LNCAP (cell line): Measurements from ENCODE around the gene KDM2B.

Experiments
- TF ChIP-seq, protein P1 (sequence below): fragments of 450-650 bp; IDR thresholded peaks from 2 replicates; pipeline ENCODE4 v1.5.1; 2017; ENCODE audit warnings: mild to moderate bottlenecking

Gene KDM2B

GRCh38 chr12:121579981-121580868 is 598 bp downstream of the KDM2B start:
- TF ChIP-seq, protein P1, sequence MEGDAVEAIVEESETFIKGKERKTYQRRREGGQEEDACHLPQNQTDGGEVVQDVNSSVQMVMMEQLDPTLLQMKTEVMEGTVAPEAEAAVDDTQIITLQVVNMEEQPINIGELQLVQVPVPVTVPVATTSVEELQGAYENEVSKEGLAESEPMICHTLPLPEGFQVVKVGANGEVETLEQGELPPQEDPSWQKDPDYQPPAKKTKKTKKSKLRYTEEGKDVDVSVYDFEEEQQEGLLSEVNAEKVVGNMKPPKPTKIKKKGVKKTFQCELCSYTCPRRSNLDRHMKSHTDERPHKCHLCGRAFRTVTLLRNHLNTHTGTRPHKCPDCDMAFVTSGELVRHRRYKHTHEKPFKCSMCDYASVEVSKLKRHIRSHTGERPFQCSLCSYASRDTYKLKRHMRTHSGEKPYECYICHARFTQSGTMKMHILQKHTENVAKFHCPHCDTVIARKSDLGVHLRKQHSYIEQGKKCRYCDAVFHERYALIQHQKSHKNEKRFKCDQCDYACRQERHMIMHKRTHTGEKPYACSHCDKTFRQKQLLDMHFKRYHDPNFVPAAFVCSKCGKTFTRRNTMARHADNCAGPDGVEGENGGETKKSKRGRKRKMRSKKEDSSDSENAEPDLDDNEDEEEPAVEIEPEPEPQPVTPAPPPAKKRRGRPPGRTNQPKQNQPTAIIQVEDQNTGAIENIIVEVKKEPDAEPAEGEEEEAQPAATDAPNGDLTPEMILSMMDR, result no peak

DNA sequence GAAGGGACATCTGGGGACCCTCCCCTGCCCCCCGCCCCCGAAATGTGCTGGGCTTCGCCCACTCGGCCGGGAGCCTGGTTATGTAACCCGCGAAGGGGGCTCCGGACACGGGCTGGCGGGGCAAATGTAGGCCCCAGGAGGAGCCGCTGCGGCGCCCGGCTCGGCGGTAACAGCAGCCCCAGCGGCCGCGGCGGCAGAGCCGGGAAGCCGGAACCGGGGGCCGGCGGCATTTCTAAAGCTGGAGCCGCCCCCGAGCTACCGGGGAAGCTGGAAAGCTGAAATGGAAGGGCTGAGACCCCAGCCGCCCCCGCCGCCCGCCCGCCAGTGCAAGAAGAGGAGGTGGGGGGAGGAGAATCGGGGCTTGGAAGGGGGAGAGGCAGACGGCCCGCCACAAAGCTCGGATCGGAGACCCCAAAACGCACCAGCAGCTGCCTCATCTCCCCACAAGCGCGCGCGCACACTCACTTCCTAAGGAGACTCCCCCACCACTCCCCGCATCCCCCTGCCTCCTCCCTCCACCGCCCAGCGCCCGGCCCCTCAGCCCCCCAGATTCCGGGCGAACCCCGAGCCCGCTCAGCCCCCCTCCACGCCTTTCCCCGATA is 1.5 kb downstream of the KDM2B start:
- TF ChIP-seq, protein P1, result no peak

- TF ChIP-seq, protein P1, result no peak
Observed at GRCh38 chr12:121578230-121579189, 2.3 kb downstream of the KDM2B start.

DNA sequence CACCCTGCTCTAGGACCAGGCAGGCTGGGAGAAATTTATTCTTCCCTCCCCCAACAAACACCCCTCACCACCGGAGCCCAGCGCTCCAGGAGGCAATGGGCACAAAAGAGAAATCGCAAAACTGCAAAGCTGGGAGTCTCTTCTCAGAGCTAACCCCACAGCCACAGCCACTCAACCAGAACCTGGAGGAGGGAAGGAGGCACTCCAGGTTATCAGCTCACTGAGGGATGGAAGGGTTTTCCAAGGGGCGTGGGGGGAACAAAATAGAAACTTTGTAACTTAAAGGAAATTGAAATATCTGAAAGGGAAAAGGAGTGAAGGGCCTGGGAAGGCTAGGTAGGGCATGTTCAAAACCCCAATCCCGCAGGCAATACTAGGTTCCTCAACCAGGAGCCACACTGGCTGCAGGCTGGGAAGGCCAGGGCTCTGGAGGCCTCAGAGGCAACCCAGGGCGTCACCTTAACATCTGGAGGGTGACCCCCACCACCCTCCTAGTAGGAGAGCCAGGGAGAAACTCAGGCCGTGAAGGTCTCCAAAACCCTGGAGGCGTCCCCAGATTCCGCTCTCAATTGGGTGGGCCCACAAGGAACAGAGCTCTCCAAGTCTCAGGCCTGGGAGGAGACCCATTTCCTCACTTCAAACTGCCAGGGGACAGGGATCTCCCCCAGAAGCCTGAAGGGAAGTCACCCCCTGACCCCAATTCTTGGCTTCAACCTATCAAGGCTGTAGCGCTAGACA is 3.2 kb downstream of the KDM2B start:
- TF ChIP-seq, protein P1, result no peak

DNA sequence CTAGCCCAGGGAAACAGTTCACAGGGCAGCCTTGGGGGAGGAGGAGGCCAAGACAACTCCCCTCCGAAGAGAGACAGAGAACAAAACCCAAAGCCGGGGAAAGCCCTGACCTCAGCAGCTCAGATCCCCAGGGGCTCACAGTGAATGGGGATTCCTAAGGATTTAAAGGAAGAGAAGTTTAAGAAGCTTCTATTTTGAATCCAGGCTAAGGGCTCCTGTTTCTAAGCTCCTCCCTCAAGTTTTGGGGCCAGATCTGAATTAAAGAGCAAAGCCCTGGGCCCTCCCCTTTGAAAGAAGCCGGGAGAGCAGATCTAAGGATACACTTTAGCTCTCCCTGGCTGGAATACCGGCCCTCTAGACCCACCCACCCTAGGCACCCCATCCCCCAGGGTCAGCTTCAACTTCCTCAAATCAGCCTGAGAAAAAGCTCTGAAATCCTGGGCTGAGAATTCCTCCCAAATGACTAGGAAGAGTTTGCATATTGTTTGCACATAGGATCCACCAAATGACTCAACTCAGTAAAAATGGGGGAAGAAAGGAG is 3.9 kb downstream of the KDM2B start:
- TF ChIP-seq, protein P1, result no peak

GRCh38 chr12:121575952-121576625 is 4.7 kb downstream of the KDM2B start:
- TF ChIP-seq, protein P1, result no peak
